HG02571 (cell line): Measurements from ENCODE around the gene AHRR.
A peak's percentile ranks its signal among the peaks of the same experiment; 100 is the strongest.
"Not testable (repeated sequence)": the region's sequence is repeated elsewhere in the genome, so short reads cannot be mapped to it uniquely, and the experiment has no call there.

Experiments used
- ATAC-seq: cut with Tn5 transposase; IDR thresholded peaks from one replicate; pipeline ENCODE4 v1.9.1; 2021; ENCODE audit warnings: mild to moderate bottlenecking, moderate library complexity; ENCODE audit not compliant: unreplicated experiment

AHRR gene

GRCh38 chr5:407051-407450 lies 85.5 kb downstream of the AHRR start:
- no peak for ATAC-seq

- no peak for ATAC-seq
These were observed 86.3 kb downstream of the AHRR start for GRCh38 chr5:407801-408268.

DNA sequence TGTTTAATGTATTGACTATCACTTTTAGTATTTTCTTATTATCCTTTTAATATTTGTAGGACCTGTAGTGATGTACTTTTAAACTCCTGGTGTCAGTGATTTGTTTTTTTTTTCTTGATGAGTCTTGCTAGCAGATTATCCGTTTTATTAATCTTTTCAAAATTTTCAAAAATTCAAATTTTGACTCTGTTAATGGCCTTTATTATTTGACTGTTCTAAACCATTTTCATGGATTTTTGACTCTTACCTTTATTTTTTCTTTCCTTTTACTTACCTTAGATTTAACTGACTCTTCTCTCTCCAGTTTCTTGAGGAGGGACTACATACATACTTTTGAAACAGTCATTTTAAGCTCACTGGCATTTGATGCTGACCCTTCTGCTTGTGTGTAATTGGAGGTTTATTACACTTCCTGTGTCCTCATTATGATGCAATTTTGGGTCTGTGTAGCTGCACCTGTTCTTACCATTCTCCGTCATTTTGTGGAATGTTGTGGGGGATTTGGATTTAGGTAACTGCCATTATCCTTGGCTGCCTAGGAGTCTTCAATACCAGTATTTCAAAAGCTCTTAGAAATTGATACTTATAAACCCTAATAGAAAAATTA lies 89.5 kb downstream of the AHRR start:
- no peak for ATAC-seq

DNA sequence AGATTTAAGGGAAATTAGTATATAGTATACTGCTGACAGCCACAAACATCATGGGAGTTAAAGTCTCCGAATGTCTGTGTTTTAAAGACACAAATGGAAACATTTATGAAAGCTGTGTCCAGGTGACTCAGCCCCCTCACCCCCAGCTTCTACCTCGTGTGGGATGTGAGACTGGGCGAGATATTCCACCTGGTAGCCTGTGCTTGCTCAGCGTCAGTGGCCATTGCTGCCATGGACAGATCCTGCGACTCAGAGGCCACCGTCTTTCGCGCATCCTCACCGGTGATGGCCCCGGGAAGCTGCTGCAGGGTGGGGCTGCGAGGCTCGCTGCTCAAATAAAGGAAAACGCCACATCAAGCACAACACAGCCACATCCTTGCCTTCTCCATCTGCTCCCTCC lies 90.2 kb downstream of the AHRR start:
- ATAC-seq: no peak

GRCh38 chr5:414991-415927 lies 93.7 kb downstream of the AHRR start:
- not testable (repeated sequence) for ATAC-seq

- ATAC-seq: no peak
These were observed 94.6 kb downstream of the AHRR start for GRCh38 chr5:415928-416635.

GRCh38 chr5:416636-416960 lies 95.1 kb downstream of the AHRR start:
- ATAC-seq: no peak

DNA sequence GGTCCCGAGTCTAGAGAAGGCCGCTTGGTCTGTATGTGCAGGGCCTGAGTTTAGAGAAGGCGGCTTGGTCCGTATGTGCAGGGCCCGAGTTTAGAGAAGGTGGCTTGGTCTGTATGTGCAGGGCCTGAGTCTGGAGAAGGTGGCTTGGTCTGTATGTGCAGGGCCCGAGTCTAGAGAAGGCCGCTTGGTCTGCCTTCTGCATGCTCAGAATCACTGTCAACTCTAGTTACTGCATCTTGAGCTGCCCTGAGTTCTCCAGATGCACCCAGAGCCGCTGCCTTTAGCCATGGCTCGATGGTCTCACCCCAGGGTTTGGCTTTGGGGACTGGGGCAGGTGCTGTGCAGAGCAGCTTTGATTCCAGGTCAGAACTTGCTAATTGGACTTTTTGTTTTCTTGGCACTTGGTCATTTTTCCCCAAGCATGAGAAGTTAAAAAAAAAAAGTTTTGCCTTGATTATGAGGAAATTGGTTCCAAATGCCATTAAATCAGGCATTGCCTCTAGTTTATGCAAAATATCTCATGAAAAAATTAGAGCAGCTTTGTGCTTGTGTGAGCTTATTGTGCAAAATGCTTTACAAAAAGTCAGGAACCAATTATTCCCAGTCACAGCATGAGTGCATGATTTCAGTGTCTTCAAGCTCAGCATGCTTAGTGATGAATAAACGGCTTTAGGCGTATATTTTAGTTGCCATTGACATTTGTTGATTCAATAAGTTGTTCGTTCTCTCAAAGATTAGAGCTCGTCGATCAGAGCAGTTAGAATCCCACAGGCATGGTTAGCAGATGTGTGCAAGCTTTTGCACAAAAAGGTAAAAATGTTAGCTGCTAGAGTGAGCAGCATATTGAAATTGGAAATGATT lies 96.0 kb downstream of the AHRR start:
- no peak for ATAC-seq

DNA sequence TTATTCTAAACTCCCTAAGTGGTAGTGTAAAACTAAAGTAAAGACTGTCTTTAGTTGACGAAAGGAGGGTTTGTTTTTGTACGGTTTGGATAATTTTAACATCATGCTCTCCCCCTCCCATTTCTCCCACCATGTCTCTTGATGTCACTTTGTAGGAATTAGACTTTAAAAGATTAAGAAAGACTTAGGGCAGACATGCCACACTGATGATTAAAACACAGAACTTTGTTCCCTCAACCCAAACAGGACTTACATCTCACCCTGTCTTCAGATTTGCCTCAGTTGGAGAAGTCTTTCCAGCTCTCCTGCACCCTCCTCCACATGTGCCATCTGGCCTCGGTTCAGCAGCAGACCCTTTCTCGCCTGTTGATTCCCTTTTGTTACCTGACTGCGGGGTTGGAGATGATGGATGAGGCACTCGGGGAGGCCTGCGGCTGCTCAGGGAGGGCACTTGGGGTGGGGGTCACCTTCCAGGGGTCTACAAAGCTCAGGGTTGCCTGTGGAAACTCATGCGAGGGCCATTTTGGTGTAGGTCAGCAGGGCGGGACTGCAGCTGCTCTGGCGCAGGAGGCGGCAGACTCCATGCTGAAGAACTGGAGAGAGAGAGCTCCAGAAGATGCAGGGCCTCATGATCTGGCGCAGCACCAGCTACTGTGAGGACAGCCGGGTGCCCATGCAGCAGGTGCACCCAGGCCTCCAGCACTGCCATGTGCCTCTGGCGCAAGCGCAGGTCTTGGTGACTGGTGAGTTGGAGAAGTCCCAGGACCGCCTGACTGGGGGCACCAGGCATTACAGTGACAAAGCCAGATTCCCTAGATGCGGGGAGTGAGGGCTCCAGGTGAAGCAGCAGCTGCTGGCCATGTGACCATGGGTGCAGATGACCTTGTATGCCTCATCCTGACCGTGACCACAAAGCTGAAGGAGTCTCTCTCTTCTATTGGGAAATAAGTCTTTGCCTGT lies 96.9 kb downstream of the AHRR start:
- ATAC-seq: no peak

DNA sequence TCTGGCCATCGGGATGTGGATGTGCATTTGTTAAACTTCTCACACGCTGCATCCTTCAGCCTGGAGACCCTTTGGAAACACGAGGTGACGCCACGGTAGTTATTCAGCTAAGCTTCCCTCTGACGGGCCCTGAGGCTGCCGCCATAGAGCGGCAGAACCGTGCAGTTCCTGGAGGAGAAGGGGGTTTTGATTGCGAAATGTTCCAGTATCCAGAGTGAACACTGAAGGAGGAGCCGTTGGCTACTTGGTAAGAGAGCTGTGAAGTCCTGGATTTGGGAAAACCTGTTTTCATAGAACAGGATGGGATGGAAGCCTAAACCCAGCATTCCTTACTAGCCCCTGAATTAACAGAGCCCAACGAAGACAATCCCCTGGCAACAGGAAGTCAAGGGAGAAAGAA lies 98.5 kb downstream of the AHRR start:
- no peak for ATAC-seq

GRCh38 chr5:420632-421286 lies 99.2 kb downstream of the AHRR start:
- ATAC-seq: no peak

DNA sequence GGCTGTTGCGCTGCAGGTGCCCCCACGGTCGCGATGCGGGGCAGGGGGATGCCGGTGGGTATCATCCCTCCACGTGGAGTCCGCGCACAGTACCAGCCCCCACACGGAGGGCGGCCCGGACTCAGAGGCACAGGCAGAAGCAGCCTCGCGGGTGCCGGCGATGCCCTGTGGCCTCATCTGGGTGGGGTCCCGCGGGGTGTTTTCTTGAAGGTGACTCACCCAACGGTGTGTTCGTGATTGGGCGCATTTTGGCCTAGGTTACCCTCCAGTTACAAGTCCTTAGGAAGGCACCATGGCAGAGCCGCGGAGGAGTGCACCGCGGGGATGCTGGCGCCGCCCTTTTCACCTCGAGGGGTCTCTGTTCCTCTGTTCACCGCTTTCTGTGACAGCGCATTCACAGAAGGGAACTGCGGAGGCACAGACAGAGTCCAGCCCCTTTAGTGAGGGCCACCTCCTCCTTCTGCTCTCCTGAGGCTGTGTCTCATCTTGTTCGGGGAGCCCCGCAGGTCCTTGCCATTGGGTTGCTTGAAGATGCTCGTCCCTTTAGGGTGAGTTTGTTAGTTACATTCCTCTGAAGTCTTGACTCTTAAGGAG lies 99.9 kb downstream of the AHRR start:
- no peak for ATAC-seq

- ATAC-seq: no peak
These were observed 100.4 kb downstream of the AHRR start for GRCh38 chr5:421901-422300.

DNA sequence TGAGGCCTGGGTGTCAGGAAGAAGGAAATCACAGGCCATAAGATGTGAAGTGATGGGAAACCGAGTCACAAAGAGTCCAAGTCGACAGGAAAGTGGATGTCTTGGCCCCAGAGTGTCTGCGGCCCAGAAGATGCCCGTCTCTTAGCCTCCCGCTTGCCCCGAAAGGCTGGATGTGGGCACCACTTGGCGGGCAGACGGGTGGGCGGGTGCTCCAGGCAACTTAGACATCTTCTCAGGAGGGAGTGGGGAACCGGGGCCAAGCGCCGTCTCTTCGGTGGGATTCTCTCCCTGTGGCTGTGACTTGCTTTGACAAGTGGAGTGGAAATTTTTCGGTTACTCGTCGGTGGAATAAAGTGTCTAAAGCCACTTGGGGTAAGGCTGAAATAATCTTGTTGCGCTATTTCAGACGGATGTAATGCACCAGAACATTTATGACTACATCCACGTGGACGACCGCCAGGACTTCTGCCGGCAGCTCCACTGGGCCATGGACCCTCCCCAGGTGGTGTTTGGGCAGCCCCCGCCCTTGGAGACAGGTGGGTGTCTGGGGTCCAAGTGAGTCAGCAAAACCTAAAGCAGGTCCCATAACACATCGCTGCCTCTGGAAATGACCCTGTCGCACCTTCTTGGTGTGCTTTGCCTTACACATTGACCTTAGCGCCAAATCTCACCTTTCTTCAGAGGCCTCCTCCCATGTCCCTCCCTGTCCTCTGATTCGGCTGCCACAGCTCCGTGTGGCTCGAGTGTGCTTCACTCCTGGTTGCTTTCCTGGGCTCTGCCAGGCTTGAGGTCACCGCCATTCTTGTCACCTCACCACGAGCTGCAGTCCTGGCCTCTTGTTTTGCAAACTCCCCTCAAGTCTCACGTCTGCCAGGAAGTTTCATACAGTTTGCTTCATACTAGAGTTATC lies 101.1 kb downstream of the AHRR start:
- no peak for ATAC-seq

- no peak for ATAC-seq
These were observed 101.7 kb downstream of the AHRR start for GRCh38 chr5:423233-423565.

GRCh38 chr5:423626-424261 lies 102.2 kb downstream of the AHRR start:
- ATAC-seq: no peak

DNA sequence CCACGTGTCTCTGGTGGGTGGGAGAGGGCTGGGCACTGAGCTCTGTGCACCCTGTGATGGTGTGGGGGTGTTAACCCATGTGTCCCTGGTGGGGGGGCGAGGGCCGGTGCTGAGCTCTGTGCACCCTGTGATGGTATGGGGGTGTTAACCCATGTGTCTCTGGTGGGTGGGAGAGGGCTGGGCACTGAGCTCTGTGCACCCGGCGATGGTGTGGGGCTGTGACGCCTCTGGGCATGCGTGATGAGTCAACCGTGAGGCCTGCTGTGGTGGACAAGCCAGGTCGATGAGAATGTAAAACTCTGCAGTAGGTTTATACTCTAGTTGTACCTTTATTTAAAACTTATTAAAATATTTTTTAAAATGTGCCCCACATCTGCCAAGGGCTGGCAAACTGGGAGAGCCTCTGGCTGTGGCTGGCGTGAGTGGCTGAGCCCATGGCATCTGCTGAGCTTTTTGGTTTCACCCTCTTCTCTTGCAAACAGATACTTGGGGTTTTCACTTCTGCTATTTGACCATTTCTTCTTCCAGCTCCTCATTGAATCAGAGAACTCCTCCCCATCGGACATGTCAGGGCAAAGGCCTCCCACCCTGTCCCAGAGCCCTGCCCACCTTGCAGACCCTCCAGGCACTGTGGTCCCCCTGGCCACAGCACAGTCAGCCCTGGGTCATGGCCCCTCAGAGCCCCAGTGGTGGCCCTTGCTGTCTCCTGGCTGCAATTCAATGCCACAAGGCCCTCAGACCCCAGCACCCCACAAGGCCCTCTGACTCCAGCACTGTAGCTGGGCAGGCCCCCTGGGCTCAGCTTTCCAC lies 103.0 kb downstream of the AHRR start:
- ATAC-seq: peak; percentile 79
